Measurements from ENCODE around the gene EXD3.

Gene EXD3

DNA sequence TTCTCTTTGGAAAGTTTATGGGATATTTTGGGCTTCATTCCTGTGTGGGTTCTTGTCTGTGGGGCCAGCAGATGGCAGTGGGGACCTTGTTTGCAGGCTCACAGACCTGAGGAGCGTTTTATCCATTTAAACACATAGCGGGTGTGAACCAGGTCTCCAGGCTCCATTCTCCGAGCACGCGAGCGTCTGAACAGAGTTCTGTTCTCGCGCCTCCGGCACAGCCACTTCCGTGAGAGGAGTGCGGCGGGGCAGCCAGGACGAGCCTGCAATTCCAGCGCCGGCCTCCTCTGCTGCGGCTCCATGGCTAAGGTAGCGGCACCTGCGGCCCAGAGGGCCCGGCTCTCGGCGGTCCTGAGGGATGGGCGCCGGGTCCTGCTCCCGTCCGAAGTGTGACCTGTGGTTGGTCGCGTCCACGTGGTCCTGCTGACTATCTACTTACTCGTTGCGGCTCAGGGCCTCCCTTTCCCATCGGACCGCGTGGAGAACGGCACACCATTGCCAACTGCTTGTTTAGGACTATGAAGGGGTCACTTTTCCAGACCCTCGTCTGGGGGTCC, 128.2 kb downstream of the EXD3 start:
- DNase-seq (ENCODE audit: low read depth), result no peak

DNA sequence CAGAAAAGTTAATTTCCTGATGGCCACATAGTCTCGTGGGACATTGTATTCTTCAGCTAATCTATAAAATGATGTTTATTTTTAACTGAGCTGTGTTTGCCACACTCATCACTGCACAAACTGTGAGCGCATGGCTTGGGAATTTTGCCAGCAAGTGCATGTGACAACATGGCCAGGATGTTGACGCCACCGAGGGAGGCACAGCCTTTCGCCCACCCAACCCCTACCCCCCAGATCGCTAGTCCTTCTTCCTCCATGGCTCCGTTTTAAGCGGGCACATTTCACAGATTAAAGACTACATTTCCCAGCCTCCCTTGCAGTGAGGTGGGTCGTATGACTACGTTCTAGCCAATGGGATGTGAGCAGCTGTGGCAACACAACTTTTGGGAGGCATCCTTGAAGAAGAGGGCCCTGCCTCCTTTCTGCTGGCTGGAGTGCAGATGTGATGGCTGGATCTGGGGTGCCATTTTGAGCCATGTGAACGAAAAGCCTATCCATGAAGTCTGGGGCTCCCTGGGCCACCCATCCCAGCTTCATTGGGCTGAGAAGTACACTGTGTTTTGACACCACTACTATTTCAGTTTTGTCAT, 128.8 kb downstream of the EXD3 start:
- DNase-seq (ENCODE audit: low read depth), result no peak

DNA sequence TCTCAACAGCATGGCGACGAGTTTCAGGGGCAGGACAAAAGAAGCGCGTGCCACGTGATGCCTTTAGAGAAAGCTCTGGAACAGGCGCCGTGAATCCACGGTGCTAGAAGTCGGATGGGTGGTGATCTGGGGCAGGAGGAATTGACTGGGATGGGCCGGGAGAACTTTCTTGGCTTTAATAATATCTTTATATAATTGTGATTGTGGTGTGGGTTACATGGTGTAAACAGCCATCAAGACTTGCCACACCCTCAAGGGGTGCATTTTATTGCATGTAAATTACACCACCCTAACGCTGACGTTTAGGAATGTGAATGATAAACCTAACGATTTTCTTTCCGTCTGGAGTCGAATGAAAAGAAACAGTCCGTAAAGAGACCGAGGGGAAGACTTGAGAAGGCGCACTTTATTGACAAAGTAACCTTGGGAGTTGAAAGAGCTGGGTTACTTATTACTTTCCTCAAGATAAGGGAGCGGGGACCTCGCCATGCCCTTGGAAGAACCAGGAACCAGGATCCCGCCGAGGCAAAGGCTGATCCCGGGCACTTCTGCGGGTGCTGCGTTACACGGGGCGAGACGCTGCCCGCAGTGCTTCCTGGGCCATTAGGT, 129.4 kb downstream of the EXD3 start:
- DNase-seq (ENCODE audit: low read depth), result no peak

DNA sequence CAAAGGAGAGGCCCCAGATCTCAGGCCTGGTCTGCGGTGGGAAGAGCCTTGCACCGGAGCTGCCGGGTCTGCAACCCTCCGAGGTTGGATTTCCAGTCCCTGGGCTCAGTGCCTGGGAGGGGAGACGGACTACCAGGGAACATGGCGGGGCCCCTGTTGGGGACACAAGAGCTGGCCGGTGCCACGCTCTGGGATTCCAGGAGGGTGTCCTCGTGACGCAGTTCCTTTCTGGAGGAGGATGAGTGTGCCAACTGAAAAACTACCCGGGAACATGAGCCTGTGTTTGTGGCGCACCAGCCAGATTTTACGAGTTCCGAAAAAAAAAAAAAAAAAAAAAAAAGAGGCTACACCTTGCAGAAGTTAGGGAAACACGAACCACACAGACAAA, 129.9 kb downstream of the EXD3 start:
- DNase-seq (ENCODE audit: low read depth), result no peak

DNA sequence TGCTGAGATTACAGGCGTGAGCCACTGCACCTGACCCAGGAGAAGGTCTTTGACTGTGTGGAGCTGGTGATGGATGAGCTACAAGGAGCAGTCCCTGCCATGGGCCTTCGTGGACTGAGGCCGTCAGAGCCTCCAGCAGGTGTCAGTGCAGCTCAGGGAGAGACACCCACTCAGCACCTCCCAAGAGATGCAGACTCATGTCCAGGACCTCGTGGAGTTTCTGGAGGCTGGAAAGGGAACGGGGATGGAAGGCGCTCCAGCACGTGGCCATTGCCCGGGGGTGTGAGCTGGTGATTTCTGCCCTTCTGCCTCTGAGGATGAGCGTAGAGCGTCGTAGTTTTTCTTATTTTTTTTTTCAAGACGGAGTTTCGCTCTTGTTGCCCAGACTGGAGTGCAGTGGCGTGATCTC, 136.0 kb downstream of the EXD3 start:
- no peak for DNase-seq (ENCODE audit: low read depth)

DNA sequence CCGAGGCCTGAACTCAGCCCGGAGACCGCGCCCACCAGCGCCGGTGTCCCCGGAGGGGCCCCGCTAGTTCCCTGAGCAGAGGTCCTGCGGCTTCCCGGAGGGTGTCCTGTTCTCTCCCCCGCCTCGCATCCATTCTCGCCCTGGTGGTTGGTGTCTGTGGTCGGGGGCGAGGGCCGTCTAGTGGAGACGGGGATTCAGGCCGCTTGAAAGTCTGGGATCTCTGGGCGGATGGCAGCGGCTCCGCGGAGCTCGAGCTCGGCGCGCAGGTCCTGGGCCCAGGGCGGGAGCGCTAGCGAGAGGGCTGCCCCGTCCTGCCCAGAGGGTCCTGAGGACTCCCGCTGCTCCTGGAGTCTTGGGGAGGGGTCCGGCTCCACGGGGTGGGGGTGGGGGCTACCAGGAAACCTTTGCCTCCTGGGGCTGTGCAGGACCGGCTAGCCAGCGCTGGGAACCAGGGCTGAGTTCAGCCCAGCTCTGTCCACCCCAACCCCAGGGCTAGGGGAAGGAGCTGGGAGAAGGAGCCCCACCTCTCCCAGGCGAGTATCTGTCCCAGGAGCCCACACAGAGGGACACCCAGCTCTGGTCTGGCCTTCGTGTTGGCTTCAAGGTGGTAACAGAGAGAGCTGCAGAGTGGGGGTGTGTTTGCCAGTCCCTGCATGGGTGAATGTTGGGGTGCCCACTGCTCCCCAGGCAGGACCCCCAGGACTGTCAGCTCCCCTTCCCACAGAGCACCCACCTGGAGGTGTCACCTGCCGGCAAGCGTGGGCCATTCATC, 141.4 kb downstream of the EXD3 start:
- no peak for DNase-seq (ENCODE audit: low read depth)

DNA sequence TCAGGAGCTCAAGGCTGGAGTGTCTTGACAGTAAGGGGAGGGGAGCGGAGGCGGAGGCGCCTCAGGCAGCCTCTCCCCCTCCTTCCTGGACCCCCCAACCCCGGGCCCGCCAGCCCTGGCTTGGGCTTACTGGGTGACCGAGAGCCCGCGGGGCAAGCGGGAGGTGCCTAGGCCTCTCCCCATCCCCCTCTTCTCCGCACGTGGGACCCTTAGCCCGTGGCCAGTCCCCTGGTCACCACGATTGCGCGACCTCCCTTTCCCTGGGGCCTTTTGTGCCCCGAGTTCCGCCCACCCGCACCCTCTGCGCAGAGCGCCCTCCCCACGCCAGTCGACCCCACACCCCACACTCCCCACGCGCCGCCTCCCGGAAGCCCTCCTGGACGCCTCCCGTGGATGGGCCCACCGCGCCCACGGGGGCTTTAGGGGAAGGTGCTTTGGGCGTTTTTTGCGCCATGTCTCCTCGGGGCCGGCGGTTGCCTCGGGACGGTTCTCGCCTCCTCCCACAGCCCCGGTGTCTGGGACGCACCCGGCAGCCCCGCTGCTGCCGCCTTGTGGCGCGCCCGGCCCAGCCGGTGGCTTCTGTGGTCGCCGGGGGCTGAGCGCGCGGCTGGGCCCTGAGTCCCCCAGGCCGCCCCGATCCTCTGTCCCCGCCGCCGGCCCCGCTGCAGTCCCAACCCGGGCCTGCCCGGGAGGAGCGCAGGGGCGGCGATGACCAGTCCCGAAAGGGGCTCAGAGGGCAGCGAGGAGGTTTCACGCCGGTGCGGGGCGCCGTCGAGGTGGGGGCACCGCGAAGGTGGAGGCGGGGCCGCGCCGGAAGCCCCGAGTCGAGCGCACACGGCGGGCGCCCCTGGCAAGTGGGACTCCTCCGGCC, 142.3 kb downstream of the EXD3 start:
- DNase-seq (ENCODE audit: low read depth), result no peak

DNA sequence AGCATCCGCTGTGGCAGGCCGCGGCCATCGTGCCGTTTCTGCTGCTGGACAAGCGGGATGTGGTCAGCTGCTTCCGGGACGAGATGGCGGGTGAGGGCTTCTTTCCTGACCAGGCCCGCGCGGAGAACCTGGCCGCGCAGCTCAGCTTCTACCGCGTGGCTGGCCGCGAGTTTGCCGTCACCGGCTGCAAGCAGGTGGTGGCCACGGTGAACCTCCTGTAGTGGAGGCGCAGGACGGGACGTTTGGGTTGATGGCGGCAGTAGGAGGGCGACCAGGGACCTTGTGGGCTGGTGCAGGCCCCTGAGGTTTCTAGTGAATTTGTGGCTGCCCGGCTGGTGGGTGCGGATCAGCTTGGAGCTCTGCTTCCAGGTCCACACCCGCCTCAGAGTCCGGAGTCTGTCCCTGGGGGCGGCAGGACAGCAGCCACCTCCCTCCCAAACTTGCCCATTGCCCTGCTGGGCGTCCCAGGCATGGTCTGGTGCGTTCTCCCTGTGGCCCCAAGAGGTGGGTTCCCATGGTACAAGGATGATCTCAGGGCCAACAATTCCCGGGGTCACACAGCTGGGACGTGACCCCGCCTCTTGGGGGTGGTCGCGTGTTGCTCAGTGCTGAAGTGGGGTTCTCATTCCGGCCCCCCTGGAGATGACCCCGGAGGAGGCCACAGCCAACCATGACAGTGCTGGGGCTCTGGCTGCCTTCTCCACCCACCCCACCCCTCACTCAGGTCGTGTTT, 143.1 kb downstream of the EXD3 start:
- no peak for DNase-seq (ENCODE audit: low read depth)

DNA sequence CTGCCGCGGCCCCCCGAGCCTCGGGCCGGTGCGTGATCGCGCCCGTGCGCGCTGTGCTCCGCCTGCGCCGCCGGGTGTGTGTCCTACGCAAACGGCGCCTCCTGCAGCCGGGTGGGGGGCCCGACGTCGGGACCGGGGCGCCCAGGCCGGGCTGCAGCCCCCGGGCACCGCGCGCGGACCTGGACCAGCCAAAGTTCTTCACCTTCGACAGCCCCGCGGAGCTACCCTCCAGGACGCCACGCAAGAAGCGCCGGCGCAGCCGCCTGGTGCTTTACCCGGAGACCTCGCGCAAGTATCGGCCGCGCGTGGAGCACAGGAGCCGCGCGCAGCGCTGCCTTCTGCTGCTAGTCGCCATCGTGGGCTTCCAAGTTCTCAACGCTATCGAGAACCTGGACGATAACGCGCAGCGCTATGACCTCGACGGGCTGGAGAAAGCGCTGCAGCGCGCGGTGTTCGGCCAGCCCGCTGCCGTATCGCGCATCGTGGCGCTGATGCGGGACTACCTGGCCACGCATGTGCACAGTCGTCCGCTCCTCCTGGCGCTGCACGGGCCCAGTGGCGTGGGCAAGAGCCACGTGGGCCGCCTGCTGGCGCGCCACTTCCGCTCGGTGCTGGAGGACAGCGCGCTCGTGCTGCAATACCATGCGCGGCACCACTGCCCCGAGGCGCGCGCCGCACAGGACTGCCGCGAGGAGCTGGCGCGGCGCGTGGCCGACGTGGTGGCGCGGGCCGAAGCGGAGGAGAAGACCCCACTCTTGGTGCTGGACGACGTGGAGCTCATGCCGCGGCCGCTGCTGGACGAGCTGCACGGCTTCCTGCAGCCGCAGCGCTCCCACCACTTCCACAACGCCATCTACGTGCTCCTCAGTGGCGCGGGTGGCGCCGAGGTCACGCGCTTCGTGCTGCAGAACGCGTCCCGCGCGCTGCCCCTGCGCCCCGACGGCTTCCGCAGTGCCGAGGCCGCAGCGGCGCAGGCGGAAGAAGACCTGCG, 143.9 kb downstream of the EXD3 start:
- DNase-seq (ENCODE audit: low read depth), result no peak

DNA sequence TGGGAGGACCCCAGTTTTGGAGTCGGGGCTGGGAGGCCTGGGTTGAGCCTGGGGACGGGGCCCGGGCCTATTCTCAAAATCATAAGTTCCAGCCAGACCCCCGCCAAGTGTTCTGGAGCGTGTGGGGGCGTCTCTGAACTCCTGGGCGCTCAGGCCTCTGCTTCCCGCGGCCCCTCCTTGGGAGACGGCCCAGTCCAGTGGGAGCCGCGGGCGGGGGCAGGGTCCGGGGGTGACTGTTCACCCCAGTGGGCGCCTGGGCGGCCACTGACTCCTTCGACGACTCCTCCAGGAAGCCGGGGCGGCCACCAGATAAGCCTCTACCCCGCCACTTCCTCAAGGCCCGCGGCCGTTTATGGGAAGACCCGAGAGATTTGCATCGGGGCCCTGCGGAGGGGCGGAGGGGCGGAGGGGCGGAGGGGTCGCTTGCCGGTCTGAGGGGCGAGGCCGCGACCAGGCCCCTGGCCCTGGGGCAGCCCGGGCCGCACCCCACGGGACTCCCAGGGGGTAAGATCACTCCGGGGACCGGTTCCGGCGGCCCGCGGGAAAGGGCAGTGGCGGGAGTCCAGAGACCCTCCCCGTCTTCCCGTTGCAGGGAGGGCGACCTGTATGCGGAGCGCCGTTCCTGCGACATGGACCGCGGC, 144.8 kb downstream of the EXD3 start:
- DNase-seq (ENCODE audit: low read depth), result no peak

DNA sequence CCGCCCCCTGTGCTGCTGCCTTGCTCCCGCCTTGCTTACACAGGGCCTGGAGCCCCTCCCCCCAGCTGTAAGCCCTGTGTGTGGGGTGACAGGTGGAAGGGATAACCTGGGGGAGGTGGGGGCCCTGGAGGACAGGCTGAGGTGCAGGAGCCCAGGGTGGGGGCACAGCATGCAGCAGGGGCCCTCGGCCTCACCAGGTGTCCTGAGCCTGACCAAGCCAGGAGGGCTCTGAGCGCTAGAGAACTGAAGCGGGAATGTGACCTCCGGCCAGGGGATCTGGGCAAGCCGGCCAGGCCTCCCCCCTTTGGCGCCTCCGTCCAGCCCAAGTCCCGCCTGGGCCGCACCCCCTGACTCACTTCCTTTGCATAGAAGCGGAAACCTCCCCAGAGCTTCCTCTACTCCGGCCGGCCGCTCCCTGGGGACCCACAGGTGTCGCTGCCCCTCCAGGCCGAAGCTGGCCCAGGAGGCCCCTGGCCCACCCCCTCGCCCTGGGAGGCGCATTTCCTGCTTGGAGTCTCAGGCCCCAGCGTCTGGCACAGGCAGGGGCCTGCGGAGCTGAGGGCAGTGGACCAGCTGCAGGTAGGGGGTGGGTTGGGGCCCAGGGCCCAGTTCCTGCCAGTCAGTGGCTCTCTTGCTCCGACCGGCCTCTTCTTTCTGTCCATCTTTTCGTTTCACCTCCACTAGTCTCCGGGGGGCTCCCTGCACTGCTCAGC, 145.5 kb downstream of the EXD3 start, which contains the start of gene TOR4A:
Gene TOR4A, plus strand, starts transcription at position 398 of the 713 bp plus-strand sequence. CDS start 964 bp downstream, outside the sequence.
- DNase-seq (ENCODE audit: low read depth), result no peak

DNA sequence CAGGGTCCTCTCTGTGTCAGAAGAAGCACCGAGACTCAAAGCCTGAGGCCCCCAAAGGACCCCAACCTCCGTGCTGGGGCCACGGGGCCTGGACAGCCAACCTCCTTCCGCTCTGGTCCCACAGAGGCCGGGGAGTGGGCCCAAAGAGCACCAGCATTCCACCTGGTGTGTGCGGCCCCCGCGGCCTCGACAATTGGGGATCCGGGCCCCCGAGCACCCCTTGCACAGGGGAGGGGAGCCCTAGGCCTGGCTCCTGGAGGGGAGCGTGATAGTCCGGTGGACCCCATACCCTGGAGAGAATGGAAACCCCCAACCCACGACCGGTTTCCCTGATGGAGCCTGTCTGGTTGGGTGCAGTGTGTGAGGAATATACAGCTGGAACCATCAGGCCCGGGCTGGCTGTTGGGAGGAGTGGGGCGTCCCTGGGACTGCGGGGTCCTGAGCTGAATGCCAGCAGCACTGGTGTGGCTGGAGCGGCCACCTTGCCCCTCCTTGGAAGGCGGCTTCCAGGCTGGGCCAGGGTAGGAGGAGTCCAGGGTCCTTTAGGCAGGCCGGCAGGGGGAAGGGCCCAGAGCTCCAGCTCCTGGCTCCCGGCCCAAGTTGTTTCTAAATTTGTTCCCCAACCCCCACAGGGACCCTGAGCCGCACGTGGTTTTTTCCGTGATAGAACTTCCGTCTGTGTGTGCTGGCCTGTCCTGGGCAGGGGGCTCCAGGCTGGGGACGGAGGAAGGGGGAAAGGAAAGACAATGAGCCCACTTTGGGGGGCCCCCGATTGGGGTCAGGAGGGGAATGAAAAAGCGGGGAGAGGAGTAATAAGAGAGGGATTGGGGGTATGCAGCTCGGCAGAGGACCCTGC, 146.3 kb downstream of the EXD3 start:
- no peak for DNase-seq (ENCODE audit: low read depth)

DNA sequence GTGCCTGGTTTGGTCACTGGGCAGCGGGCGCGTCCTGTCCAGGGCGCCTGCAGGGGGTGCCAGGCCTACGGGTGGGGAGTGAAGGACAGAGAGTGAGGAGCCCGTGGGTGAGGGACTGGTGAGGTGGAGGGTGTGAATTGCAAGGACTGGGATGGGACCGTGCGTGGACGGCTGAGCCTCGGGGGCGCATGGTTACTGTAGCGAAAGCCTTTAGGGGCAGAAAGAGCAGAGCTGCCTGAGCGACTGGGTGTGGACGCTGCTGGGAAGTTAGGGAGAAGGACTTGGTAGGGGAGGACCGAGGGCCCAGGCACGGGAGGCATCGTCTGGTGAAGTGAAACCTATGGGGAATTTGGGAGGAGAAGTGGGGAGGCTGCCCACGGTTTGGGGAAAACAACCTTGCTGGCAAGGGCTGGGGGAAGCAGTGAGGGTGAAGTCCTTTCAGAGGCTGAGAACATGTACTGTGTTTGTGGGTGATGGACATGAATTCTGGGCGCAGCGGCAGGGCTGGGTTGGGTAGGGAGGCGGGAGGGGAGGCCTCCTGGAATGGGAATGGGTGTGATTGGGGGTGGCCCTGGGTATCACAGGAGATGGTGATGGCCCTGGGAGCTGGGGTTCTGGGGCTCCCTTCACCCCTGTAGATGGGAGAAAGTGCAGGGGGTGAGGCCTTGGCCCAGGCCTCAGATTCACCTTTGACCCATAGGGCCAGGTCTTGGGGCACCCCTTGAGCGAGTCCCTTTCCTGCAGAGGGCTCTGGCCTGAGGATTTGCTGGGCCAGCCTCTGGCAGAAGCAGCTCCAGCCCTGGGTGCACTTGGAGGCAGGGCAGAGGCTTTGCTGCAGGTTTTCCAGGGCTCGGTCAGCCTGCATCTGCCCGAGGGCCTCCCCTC, 147.1 kb downstream of the EXD3 start:
- no peak for DNase-seq (ENCODE audit: low read depth)

DNA sequence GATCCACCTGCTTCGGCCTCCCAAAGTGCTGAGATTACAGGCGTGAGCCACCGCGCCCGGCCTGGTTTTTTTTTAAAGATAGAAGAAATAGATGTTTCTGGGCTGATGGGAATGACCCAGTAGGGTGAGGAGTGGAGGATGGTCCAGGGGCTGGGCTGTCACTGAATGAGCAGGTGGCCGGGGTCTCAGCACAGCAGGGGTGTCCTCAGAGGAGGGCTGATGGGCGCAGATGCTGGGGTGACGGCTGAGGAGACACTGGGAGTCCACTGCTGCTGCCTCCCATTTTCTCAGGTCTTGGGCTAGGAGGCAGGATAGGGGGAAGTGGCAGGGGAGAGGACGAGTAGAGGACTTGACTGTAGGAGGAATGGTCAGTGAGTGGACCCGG, 147.8 kb downstream of the EXD3 start:
- no peak for DNase-seq (ENCODE audit: low read depth)

DNA sequence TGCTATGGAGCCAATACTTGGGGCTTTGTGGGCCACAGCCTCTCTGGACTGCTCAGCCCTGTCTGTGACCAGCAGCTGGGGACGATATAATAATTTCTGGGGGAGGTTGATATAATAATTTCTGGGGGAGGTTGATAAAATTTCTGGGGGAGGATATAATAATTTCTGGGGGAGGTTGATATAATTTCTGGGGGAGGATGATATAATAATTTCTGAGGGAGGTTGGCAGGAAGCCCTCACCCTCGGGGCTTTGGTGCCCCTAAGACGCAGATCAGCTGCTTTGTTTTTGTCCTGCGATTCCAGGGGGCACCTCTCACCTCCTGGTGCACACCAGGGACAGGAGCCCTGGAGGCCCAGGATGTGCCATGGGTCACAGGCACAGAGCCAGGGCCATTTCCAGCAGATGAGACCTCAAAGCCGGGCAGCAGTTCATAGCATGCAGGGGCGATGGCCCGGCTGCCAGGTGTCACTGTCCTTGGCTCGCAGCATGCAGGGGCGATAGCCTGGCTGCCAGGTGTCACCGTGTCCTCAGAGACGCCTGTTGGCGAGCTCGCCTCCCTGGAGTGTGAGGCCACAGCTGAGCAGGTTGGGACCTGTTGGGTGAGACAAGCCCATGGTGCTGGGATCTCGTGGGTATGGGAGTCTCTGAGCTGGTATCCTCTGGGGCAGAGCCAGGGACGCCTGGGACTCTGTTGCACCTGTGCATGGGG, 149.2 kb downstream of the EXD3 start:
- no peak for DNase-seq (ENCODE audit: low read depth)

DNA sequence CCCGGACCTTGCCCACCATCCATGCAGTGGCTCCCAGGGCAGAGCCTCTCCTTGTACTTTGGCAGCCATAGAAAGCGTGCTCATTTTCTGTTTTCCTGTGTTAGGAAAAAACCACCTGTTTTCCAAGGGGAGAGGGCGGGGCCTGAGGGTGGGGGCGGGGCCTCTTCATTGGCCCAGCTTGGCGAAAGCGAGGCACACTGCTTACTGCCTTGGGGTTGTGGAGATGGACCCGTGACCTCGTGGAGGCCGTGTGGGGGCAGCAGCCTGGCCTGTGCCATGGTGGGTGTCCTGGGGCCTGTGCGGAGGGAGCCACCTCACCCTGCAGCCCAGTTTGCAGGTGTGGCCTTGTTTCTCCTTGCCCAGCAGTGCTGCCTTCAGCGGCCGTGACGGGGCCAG, 149.9 kb downstream of the EXD3 start:
- DNase-seq (ENCODE audit: low read depth), result no peak

All from stimulated activated CD8-positive, alpha-beta memory T cell treated with anti-CD3 and anti-CD28 coated beads, Interleukin-15, amount 100 ng/mL, for 24 hours (primary cell).